SKM-1 treated with dmso at 0.1 percent for 144 hours (cell line): ENCODE data around the gene PIM3.

Experiments
- DNase-seq: peaks from one replicate; lab custom pipeline; 2025; ENCODE audit not compliant: unreplicated experiment; lab: John Stamatoyannopoulos, UW

Gene PIM3

DNA sequence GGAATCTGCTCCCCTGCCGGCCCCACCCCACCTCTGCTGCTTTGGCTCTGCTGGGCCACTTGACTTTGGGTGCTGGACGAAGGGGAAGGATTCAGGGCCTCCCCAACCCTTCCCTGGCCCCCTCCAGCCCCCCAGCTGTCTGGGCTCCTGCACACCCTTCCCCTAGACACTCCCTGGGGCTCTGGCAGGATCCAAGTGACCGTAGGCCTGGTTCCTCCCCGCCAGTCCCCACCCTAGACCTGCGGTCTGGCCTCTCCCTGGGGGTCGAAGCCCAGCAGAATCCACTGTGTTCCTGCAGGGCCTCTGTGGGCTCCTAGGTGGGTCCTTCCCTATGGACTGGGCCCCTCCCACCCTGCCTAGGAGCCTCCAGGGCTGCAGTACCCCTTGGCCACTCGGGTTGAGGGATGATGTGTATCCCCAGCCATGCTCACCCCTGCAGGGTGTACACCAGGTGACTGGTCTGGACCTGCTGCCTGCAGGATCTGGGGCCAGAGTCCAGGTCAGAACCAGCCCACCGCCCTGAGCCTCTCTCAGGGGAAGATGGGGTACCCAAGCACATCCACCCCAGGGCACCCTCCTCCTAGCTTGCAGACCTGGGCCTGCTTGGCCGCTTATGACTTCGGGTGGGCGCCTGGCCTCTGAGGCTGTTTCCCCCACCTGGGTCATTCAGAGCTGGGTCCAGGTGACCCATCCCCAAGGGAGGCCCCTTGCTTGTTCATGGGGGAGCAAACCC, 5.6 kb downstream of the PIM3 start:
- DNase-seq: no peak

GRCh38 chr22:49966774-49967705, 6.5 kb downstream of the PIM3 start:
- DNase-seq: peak; percentile 76

DNA sequence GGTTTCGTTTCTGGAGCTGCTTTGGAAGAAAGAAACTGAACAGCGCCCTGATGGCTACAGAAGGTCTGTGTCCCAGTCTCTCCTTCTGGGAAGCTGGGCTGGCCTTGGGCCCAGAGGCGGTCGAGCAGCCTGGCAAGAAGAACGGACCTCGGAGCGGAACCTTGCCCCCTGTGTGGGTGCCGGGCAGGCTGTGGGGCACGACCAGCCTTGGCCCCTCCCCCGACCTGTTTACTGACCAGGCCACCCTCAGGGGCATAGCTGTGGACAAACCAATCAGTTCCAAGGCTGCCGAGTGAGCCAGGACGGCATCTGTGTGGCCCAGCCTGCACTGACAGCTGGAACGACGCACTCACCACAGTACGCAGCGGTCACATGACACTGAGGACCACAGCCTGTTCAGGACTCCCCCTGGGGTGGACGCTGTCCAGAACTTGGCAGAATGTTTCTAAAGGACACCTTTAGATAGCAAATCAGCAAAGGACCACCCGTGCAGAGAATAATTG, 7.2 kb downstream of the PIM3 start:
- DNase-seq: no peak

GRCh38 chr22:49968313-49968830, 7.8 kb downstream of the PIM3 start:
- no peak for DNase-seq

DNA sequence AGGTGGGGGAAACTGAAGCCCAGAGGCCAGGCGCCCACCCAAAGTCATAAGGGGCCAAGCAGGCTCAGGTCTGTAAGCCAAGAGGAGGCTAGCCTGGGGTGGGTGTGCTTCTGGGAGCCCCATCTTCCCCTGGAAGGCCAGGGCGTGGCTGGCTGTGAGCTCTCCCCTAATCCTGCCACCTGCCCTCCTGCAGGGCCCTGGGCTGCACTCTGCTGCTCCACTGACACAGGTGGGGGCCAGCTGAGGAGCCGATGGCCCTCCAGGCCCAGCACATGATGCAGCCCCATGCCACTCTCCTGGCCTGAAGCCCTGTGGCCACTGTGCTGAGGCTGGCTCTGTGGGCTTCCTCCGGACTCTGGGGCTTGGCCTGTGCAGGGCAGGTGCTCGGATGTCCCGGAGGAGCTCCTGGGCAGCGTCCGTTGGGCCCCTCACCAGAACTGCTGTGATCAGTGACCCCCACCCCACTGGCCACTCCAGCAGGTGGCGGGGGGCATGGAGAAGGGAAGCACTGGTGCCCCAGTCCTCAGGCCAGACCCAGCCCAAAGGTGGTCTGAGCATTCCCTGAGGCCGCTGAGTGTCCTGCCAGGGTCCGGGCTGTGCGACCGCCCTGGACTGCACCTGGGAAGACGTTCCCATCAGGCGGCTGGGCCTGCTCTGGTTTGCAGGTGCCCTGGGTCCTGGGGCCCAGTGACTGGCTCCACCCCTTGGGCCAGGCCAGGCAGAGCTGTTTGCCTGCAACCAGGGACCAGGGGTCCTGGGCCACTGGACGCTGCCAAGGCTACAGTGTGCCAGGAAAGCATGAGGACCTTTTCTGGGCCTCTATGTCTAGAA, 8.5 kb downstream of the PIM3 start:
- no peak for DNase-seq

DNA sequence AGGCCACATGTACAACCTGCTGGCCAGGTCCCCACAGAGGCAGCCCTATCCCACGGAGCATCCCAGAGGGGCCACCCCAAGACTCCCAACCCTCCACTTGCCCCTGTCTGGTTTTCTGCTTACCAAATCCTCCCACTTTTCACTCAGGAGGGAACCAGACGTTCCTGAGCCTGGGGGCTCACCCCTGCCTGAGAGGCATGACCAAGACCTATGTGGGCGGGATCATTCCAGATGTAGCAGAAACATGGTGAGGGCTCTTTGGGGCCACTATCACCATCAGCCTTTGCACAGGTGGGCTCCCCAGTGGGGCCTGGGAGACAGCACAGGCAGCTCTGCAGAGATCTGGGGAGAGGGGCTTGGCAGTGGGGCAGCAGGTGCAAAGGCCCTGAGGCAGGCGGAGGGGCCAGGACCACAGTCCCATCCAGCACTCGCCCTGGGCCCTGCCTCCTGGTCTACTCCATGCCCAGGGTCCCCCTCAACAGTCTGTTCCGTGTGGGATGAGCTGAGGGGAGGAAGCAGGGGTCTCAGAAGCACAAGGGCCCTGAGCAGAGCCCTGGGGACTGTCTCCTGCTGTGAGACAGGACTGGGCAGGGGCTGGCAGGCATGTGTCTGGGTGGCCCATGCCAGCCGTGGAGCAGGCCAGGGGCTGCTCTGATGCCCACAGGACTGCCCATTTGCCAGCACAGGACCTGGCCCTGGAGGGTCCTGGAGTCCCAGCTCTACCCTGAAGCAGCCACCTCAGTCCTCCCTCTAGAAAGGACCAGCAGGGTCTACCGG, 9.4 kb downstream of the PIM3 start:
- no peak for DNase-seq

DNA sequence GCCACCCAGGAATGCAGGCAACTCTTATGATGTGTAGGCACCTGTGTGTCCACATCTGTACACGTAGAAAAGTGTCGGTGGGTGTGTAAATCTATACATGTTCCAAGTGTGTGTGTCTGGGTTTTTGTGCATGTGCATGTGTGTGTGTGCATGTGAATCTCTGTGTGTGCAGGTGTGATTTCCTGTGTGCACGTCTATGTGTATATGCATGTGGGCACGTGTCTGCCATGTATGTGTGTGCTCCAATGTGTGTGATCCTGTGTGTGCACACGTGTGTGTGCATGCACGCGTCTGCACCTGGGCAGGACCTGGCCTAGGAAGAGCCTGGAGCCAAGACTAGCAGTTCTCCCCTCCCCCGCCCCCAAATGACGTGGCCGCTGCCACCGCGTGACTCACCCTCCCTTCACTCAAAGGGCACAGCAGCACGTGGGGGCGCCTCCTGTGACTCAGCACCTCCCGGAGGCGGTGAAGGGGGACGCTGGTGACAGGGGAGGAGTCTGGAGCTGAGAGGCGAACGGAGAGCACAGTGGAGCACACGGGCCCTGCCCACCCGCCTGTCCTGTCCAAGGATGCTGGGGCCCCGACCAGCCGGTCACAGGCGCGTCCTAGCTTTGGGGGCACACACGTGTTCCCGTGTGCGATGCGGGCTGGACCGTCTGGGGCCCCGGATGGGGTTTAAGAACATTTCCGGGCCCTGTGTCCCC, 10.1 kb downstream of the PIM3 start:
- DNase-seq: peak; percentile 97

DNA sequence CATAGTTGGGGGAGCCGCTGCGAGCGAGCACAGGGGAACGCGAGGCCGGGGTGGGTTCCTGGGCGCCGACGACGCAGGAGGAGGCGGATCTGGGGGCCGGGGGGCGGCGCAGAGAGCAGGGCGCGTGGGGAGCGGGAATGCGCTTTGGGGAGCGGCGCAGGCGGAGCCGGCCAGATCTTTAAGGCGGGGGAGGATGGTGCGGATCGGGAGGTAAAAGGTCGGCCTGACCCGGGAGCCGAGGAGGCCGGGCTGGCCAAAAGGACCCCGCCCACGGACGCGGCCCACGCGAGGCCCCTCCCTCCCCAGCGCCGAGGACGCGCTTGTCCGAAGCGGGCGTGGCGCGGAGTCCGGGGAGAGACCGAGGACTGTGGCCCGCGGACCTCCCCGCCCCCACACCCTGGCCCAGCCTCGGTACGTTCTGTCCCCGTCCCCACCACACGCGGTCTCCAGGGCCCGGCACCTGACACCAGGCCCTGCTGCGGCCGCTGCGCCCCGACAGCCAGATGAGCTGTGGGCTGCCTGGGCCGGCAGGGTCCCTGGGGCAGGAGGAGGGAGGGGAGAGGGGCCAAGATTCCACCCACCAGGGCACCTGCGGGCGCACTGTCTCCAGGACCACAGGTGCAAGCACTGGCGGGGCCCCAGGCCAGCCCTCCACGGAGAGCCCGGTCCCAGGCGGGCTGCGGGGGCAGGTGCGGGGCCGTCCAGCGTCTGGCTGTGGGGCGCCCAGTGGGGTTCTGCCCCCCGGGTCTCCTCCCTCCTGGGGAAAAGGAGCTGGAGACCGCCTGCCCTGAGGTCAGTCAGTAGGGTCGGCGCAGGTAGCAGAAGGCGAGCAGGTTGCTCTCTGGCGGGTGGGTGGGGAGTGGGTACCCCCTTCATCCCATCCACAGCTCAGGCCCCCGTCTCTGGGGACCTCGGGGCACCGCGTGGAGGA, 10.9 kb downstream of the PIM3 start:
- peak; percentile 41 for DNase-seq

DNA sequence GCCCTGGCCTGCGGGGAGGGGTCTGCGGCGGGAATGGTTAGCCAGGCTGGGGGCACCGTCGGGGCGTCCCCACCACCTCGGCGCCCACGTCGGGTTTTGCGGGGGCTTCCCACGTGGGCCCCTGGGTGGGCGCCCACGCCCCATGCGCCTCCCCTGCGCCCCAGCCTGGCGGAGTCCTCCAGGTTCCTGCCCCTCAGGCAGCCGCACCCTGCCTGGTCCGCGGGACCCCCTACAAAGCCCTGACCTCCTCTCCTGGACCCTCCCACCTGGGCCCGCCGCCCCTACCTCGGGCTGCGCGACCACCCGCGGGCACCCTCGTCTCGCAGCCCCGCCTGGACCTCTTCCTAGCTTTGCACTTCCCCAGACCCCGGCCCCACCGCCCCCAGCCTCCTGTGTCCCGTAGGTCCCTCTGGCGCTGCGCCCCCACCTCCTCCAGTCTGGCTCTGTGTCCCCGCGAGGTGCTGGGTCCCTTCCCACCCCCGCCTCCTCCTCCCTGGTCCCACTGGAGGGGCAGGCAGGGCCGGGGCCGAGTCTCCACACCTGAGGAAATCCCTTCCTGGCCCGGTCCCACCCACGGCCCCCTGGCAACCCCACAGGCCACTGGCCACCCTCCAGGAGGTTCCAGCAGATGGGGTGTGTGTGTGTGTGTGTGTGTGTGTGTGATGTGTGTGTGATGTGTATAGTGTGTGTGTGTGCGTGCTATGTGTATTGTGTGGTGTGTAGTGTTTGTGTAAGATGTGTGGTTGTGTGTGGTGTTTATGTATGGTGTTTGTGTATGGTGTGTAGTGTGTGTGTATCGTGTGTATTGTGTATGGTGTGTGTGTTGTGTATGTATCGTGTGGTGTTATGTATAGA, 11.8 kb downstream of the PIM3 start:
- no peak for DNase-seq

GRCh38 chr22:49973018-49973961, 12.7 kb downstream of the PIM3 start:
- DNase-seq: no peak

DNA sequence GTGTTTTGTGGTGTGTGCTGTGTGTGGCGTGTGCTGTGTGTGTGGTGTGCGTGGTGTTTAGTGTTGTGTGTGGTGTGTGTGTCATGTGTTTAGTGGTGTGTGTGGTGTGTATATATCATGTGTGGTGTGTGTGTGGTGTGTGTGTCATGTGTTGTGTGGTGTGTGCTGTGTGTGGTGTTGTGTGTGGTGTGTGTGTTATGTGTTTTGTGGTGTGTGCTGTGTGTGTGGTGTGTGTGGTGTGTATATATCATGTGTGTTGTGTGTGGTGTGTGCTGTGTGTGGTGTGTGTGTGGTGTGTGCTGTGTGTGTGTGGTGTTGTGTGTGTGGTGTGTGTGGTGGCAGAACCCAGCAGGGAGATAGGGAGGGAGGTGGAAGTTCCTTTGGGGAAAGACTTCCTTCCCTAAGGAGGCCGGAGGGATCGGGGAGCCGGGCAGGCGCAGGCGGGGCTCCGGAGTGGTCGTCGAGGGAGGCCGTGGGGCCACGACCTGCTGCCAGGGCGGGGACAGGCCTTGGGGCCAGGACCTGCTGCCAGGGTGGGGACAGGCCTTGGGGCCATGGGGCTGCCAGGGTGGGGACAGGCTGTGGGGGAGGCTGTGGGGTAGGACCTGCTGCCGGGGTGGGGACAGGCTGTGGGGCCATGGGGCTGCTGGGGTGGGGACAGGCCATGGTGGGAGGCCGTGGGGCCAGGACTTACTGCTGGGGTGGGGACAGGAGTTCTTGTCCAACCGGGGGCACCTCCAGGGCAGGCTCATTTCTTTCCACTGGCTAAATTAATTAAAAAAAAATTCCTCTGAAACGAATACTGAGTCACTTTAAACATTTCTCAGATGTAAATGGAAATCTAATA, 15.2 kb downstream of the PIM3 start:
- DNase-seq: no peak

DNA sequence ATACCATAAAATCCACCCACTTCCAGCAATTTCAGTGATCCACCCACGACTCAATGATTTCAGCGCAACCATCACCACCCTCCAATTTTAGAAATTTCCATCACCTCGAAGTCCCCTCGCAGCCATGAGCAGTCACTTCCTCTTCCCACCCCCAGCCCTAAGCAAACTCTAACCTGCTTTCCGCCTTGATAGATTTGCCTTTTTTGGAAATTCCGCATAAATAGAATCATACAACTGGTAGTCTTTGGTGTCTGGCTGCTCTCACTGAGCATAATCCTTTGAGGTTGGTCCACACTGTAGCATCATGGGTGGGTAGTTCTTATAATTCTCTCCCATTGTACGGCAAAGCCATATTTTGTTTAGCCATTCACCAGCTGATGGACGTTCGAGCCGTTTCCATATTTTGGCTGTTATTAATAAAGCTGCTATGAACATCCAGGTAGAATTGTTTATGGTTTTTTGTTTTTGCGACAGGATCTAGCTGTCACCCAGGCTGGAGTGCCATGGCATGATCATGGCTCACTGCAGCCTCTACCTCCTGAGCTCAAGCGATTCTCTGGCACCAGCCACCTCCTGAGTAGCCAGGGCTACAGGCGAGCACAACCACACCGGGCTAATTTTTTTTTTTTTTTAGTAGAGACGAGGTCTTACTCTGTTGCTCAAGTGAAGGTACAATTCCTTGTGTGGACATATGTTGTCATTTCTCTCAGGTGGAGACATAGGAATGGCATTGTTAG, 16.0 kb downstream of the PIM3 start:
- DNase-seq: peak; percentile 42

GRCh38 chr22:49977578-49977977, 17.0 kb downstream of the PIM3 start:
- DNase-seq: no peak

DNA sequence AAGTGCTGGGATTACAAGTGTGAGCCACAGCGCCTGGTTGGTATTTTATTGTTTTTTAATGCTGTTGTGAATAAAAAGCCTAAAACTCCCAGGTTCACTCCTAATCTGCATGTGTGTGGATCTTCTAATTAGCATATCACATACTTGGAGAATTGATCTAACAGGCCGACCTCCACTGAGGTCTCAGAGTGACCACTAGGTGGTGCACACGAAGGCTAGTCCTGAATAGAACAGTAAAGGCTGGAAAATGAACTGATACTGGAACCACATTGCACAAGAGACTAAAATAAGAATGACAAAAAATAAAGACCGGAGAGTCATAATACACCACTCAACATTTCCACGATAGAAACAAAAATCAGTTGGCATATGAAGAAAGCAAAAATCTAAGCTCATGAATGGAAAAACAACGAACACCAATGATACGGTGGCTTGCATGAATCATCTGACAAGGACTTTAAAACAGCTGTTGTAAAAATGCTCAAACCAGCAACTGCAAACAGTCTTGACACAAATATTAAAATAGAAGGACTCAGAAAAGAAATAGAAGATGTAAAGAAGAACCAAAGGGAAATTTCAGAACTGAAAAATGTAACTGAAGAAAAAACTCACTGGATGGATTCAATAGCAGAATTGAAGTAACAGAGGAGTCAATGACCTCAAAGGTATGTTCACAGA, 19.2 kb downstream of the PIM3 start:
- DNase-seq: peak; percentile 51
